ENCODE results near the gene FLII.

The FLII gene

GRCh38 chr17:18234853-18235380, 23.6 kb downstream of the FLII start:
- no peak overlapping the region for H3K27ac ChIP-seq
- H2AFZ ChIP-seq (ENCODE audit: low read depth), result no peak overlapping the region
- H3K79me2 ChIP-seq (ENCODE audit: insufficient read depth, low read depth), result no peaks in the 10 kb centered on the region
- no peaks in the 10 kb centered on the region for H4K20me1 ChIP-seq (ENCODE audit: insufficient read depth)
- H3K4me2 ChIP-seq, result no peak overlapping the region
- no peaks in the 10 kb centered on the region for H3K36me3 ChIP-seq (ENCODE audit: insufficient read depth)
- H3K4me1 ChIP-seq (ENCODE audit: low read depth, poor library complexity, severe bottlenecking), result no peaks in the 10 kb centered on the region
- no peak for TF ChIP-seq CTCF (conservative IDR thresholded peaks at IDR 0.05; ENCODE audit: low read depth, low read length)
- no peaks in the 10 kb centered on the region for H3K27me3 ChIP-seq (ENCODE audit: insufficient read depth, low read depth)
- no peak overlapping the region for H3K4me3 ChIP-seq (IDR thresholded peaks at IDR 0.05; ENCODE audit: insufficient read depth, low read depth, low read length)
- no peak overlapping the region for H3K9ac ChIP-seq

GRCh38 chr17:18233803-18234518, 24.6 kb downstream of the FLII start:
- Histone ChIP-seq H3K4me1 (ENCODE audit: low read depth, poor library complexity, severe bottlenecking) (no peaks in the 10 kb centered on the region), H3K4me3 (IDR thresholded peaks at IDR 0.05; ENCODE audit: insufficient read depth, low read depth, low read length) (no peak overlapping the region), H3K9ac (no peak overlapping the region), H3K4me2 (no peak overlapping the region), H3K79me2 (ENCODE audit: insufficient read depth, low read depth) (no peaks in the 10 kb centered on the region), H3K27ac (no peak overlapping the region), H2AFZ (ENCODE audit: low read depth) (no peak overlapping the region), H4K20me1 (ENCODE audit: insufficient read depth) (no peaks in the 10 kb centered on the region), H3K36me3 (ENCODE audit: insufficient read depth) (no peaks in the 10 kb centered on the region), H3K27me3 (ENCODE audit: insufficient read depth, low read depth) (no peaks in the 10 kb centered on the region)
- TF ChIP-seq CTCF (conservative IDR thresholded peaks at IDR 0.05; ENCODE audit: low read depth, low read length), result no peak

- Histone ChIP-seq H3K36me3 (ENCODE audit: insufficient read depth) (no peaks in the 10 kb centered on the region), H3K79me2 (ENCODE audit: insufficient read depth, low read depth) (no peaks in the 10 kb centered on the region), H4K20me1 (ENCODE audit: insufficient read depth) (no peaks in the 10 kb centered on the region), H3K4me3 (IDR thresholded peaks at IDR 0.05; ENCODE audit: insufficient read depth, low read depth, low read length) (no peak overlapping the region), H3K27me3 (ENCODE audit: insufficient read depth, low read depth) (no peaks in the 10 kb centered on the region), H3K27ac (no peak overlapping the region), H2AFZ (ENCODE audit: low read depth) (no peak overlapping the region), H3K9ac (no peak overlapping the region), H3K4me2 (no peak overlapping the region), H3K4me1 (ENCODE audit: low read depth, poor library complexity, severe bottlenecking) (no peaks in the 10 kb centered on the region)
- no peak for TF ChIP-seq CTCF (conservative IDR thresholded peaks at IDR 0.05; ENCODE audit: low read depth, low read length)
These were observed 27.4 kb downstream of the FLII start for GRCh38 chr17:18231164-18231563.

GRCh38 chr17:18230288-18231141, 28.0 kb downstream of the FLII start:
- Histone ChIP-seq H4K20me1 (ENCODE audit: insufficient read depth) (no peaks in the 10 kb centered on the region), H3K27ac (no peak overlapping the region), H3K36me3 (ENCODE audit: insufficient read depth) (no peaks in the 10 kb centered on the region), H3K79me2 (ENCODE audit: insufficient read depth, low read depth) (no peaks in the 10 kb centered on the region), H3K9ac (no peak overlapping the region), H3K4me2 (no peak overlapping the region), H3K4me1 (ENCODE audit: low read depth, poor library complexity, severe bottlenecking) (no peaks in the 10 kb centered on the region), H3K4me3 (IDR thresholded peaks at IDR 0.05; ENCODE audit: insufficient read depth, low read depth, low read length) (no peak overlapping the region), H3K27me3 (ENCODE audit: insufficient read depth, low read depth) (no peaks in the 10 kb centered on the region), H2AFZ (ENCODE audit: low read depth) (no peak overlapping the region)
- no peak for TF ChIP-seq CTCF (conservative IDR thresholded peaks at IDR 0.05; ENCODE audit: low read depth, low read length)

Data from KMS-11 (cell line).